Endodermal cell (in vitro differentiated cells): ENCODE results near the gene ABCD3. TPM values are rescaled to one million over a fixed set of nuclear protein-coding genes. Genes with fewer than 3 reads are reported as not detected.
A peak's percentile ranks its signal among the peaks of the same experiment; 100 is the strongest.

ENCODE experiments used
- DNase-seq: peaks from one replicate; pipeline ENCODE4 v3.0.0-alpha.2; 2017
- H3K27ac ChIP-seq: 2 replicates; pipeline ENCODE4 v1.5.1; 2013; ENCODE audit warnings: mild to moderate bottlenecking, low read depth, low read length, moderate library complexity
- H3K27me3 ChIP-seq: 2 replicates; pipeline ENCODE4 v1.6.1; 2013; ENCODE audit warnings: mild to moderate bottlenecking, low read length, moderate library complexity; ENCODE audit not compliant: insufficient read depth, control insufficient read depth, poor library complexity, severe bottlenecking
- H3K36me3 ChIP-seq: 2 replicates; pipeline ENCODE4 v1.7.0; 2013; ENCODE audit warnings: mild to moderate bottlenecking, low read length, moderate library complexity; ENCODE audit not compliant: control insufficient read depth, insufficient read depth
- H3K4me1 ChIP-seq: one replicate; pipeline ENCODE4 v1.7.0; 2013; ENCODE audit warnings: low read length; ENCODE audit not compliant: control insufficient read depth, insufficient read depth
- H3K4me3 ChIP-seq: 2 replicates; pipeline ENCODE4 v1.5.1; 2013; ENCODE audit warnings: mild to moderate bottlenecking, low read length, moderate library complexity
- H3K9ac ChIP-seq: 2 replicates; pipeline ENCODE4 v1.6.1; 2013; ENCODE audit warnings: mild to moderate bottlenecking, low read length, moderate library complexity; ENCODE audit not compliant: poor library complexity, severe bottlenecking; ENCODE audit errors: extremely low read depth
- H3K9me3 ChIP-seq: 2 replicates; pipeline ENCODE4 v1.6.1; 2013; ENCODE audit warnings: mild to moderate bottlenecking, low read length, moderate library complexity; ENCODE audit not compliant: control insufficient read depth
- H3K27ac Mint-ChIP-seq: 2 replicates; pipeline ENCODE4 v1.8.0; 2020; ENCODE audit warnings: mixed read lengths
- H3K27me3 Mint-ChIP-seq: 2 replicates; pipeline ENCODE4 v1.8.0; 2021; ENCODE audit warnings: mild to moderate bottlenecking, mixed read lengths; ENCODE audit not compliant: insufficient read depth
- H3K36me3 Mint-ChIP-seq: 2 replicates; pipeline ENCODE4 v1.8.0; 2020; ENCODE audit warnings: low read depth, mixed read lengths
- H3K4me1 Mint-ChIP-seq: 2 replicates; pipeline ENCODE4 v1.8.0; 2020; ENCODE audit warnings: mixed read lengths
- H3K4me3 Mint-ChIP-seq: 2 replicates; pipeline ENCODE4 v1.8.0; 2020; ENCODE audit warnings: mild to moderate bottlenecking, moderate library complexity, mixed read lengths
- H3K9me3 Mint-ChIP-seq: 2 replicates; pipeline ENCODE4 v1.8.0; 2020; ENCODE audit warnings: mild to moderate bottlenecking, mixed read lengths
- WGBS, 2 experiments: methylation state at CpG; one replicate each; pipeline versions ENCODE4 v1.1.5 to v1.1.7; 2013; ENCODE audit warnings: missing lambda C conversion rate in 2 of 2, mixed read lengths in 1 of 2; ENCODE audit not compliant: insufficient coverage in 1 of 2, insufficient read length in 1 of 2; 5-methylcytosine and 5-hydroxymethylcytosine counted together
- total RNA-seq, 2 donors: library from RNA; stranded (reverse); fragmentation: NEBNext Ultra II Directional in 1 of 2; extraction: Animal tissue kit (Norgen Biotek cat#: 25700) in 1 of 2; gene quantifications; 2 replicates in 1 of 2; 3 replicates in 1 of 2; pipeline ENCODE4 v1.2.1, GENCODE V29; 2021
- TF ChIP-seq, protein P1 (sequence below): fragments of 200-600 bp; sonication (generic); conservative IDR thresholded peaks from 2 replicates; pipeline ENCODE4 v1.5.0; 2021; ENCODE audit warnings: antibody characterized with exemption, mild to moderate bottlenecking

Gene ABCD3
- total RNA-seq, 2 donors from 2014 or later: 28.1 to 33.3 TPM

DNA sequence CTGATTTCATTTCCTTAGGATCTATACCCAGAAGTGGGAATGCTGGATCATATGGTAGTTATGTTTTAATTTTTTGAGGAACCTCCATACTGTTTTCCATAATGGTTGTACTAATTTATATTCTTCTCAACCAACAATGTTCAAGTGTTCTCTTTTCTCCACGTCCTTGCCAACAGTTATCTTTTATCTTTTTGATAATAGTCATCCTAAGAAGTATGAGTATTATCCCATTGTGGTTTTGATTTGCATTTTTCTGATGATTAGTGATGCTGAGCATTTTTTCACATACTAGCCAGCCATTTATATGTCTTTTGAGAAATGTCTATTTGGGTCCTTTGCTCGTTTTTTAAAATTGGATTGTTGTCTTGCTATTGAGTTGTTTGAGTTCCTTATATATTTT lies 38.5 kb downstream of the ABCD3 start:
- Histone ChIP-seq H3K27me3 (no peaks in the 10 kb centered on the region), H3K9ac (no peak overlapping the region), H3K27ac (no peak overlapping the region), H3K36me3 (peaks cover 29% of the 10 kb centered on the region), H3K4me1 (no peaks in the 10 kb centered on the region), H3K9me3 (peaks cover 37% of the 10 kb centered on the region), H3K4me3 (no peak overlapping the region)
- TF ChIP-seq, protein P1, sequence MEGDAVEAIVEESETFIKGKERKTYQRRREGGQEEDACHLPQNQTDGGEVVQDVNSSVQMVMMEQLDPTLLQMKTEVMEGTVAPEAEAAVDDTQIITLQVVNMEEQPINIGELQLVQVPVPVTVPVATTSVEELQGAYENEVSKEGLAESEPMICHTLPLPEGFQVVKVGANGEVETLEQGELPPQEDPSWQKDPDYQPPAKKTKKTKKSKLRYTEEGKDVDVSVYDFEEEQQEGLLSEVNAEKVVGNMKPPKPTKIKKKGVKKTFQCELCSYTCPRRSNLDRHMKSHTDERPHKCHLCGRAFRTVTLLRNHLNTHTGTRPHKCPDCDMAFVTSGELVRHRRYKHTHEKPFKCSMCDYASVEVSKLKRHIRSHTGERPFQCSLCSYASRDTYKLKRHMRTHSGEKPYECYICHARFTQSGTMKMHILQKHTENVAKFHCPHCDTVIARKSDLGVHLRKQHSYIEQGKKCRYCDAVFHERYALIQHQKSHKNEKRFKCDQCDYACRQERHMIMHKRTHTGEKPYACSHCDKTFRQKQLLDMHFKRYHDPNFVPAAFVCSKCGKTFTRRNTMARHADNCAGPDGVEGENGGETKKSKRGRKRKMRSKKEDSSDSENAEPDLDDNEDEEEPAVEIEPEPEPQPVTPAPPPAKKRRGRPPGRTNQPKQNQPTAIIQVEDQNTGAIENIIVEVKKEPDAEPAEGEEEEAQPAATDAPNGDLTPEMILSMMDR: no peak
- H3K36me3 Mint-ChIP-seq: peaks cover 49% of the 10 kb centered on the region
- no peaks in the 10 kb centered on the region for H3K4me1 Mint-ChIP-seq
- no peak for DNase-seq
- no peak overlapping the region for H3K4me3 Mint-ChIP-seq
- no peak overlapping the region for H3K27ac Mint-ChIP-seq
- peaks cover 35% of the 10 kb centered on the region for H3K9me3 Mint-ChIP-seq
- H3K27me3 Mint-ChIP-seq: no peaks in the 10 kb centered on the region
- WGBS, 2 experiments: 100% methylated on average over 1 of the region's 2 CpGs; no CpG with 5 or more reads in 1 of the 2 experiments

DNA sequence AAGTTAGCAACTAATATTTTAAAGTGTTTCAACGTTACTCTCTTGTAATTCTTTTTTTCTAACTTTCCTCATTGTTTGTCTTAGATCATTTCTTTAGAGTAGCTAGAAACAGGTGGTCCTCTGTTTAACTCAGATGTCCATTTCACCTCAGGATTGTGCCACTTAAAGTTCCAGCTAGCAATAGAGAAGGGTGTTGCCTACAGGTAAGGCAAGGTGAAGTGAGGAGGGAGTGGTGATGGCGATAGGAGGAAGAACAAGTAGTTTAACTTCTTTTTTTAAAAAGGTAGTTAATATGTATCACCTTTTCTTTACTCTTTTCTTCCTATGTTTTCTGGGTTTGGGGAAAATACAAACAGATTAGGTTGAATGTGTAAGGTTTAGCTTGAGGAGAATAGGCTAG lies 44.4 kb downstream of the ABCD3 start:
- Mint-ChIP-seq H3K9me3 (peaks cover 26% of the 10 kb centered on the region), H3K27ac (peak overlapping the region; percentile 52), H3K4me3 (no peak overlapping the region), H3K27me3 (no peaks in the 10 kb centered on the region), H3K36me3 (peaks cover 47% of the 10 kb centered on the region), H3K4me1 (peaks cover 11% of the 10 kb centered on the region)
- H3K27ac ChIP-seq: no peak overlapping the region
- no peak for DNase-seq
- no peak overlapping the region for H3K9ac ChIP-seq
- H3K36me3 ChIP-seq: peaks cover 46% of the 10 kb centered on the region
- 96% methylated on average over 2 of the region's 2 CpGs; no CpG with 5 or more reads in 1 of the 2 experiments for WGBS, 2 experiments
- H3K4me3 ChIP-seq: no peak overlapping the region
- H3K4me1 ChIP-seq: peaks cover 4% of the 10 kb centered on the region
- TF ChIP-seq, protein P1: no peak
- H3K27me3 ChIP-seq: no peaks in the 10 kb centered on the region
- peaks cover 35% of the 10 kb centered on the region for H3K9me3 ChIP-seq

DNA sequence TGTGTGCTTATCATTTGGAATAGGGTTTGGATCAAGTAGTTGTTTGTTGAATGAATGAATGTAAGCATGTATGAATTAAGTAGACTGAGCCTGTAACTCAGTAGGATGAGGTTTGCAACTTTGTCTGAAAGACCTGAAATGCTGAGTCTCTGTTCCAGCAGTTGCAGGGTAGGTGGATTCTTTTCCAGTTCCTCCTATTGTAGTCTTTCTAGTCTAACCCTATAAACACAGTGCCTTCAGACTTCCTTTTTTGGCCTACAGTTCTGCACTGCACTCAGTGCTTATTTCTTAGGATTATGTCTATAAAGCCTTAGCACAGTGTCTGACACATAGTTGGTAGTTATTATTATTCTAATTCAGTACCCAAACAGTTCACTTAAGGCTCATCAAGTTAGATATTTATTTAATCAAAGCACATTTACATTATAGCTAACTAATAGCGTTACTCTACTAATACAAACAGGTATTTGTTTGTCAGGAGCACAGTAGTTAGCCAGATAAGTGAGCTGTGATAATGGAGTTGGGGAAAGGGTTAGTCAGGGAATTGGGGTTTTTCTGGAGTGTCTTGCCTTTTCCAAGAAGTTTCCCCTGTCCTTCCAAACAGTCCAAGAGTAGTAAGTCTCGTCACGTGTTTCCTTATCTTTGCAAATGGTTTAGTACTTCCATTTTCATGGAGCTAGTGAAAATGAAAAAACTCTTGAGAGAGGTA lies 45.0 kb downstream of the ABCD3 start:
- H3K27me3 ChIP-seq: no peaks in the 10 kb centered on the region
- H3K27ac ChIP-seq: no peak overlapping the region
- Mint-ChIP-seq H3K36me3 (peaks cover 50% of the 10 kb centered on the region), H3K4me1 (peaks cover 11% of the 10 kb centered on the region), H3K4me3 (no peak overlapping the region), H3K27me3 (no peaks in the 10 kb centered on the region), H3K9me3 (peaks cover 26% of the 10 kb centered on the region), H3K27ac (peak overlapping the region; percentile 92)
- DNase-seq: no peak
- no peak overlapping the region for H3K4me3 ChIP-seq
- TF ChIP-seq, protein P1: no peak
- H3K9ac ChIP-seq: no peak overlapping the region
- peaks cover 35% of the 10 kb centered on the region for H3K9me3 ChIP-seq
- H3K4me1 ChIP-seq: peaks cover 4% of the 10 kb centered on the region
- 66% methylated on average over 3 of the region's 3 CpGs; no CpG with 5 or more reads in 1 of the 2 experiments for WGBS, 2 experiments
- peaks cover 51% of the 10 kb centered on the region for H3K36me3 ChIP-seq
